ENCODE measurements around the gene CMBL. TPM values are rescaled to one million over a fixed set of nuclear protein-coding genes. Genes with fewer than 3 reads are reported as not detected.

The CMBL gene
- total RNA-seq, 2 experiments from 2014 or later = 2.2 to 3.2 TPM

DNA sequence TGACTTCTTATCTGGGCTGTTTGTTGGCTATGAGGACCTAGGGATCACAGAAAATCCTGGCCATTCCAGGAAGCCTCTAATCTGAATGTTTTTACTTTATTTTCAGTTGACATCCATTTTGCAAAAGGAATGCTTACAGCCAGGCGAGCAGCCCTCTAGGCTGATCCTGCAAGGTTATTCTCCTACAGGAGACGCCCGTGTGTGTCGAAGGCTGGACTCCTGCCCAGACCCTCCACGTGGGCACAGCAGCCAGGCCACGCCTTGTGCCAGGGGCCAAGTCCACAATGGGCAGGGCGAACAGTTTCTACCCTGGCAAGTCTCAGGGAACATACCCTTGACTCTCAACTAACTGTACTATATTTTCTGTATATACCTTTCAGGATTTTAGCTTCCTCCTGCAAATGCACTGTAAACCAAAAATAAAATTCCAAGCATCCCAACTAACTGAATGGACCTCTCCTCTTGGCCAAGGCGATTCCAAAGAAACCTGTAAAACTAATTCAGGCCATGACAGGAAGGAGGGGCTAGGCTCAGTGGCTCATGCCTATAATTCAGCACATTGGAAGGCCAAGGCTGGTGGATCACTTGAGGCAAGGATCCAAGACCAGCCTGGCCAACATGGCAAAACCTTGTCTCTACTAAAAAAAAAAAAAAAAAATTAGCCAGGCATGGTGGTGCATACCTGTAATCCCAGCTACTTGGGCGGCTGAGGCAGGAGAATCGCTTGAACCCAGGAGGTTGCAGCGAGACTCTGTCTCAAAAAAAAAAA lies 5.7 kb downstream of the CMBL start:
- Mint-ChIP-seq H3K4me1 (ENCODE audit: low read depth) (peaks cover 2% of the 10 kb centered on the region), H3K36me3 (ENCODE audit: low read depth) (no peaks in the 10 kb centered on the region), H3K4me3 (no peak overlapping the region)

DNA sequence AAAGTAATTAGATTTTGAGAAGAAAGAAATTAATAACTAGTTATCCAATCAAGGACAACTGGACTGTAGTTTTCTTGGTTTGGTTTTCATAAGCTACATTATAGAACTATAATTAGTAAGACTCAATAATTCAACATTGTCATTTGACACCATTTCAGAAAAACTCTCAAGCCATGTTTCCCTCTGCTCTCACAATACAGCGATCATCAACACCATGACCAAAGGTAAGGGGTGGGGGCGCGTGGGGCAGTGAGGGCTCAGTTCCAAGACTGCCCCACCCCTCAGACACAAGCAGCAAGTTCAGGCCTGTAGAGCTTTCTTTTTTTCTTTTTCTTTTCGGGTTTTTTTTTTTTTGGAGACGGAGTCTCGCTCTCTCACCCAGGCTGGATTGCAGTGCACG lies 6.4 kb downstream of the CMBL start:
- DNase-seq = no peak
- intact Hi-C loops (cut with micrococcal nuclease) = no loop called here
- no peak overlapping the region for H3K27ac Mint-ChIP-seq
- H3K4me3 Mint-ChIP-seq = no peak overlapping the region
- H3K27me3 Mint-ChIP-seq (ENCODE audit: low read depth) = no peaks in the 10 kb centered on the region
- H3K9me3 Mint-ChIP-seq = no peaks in the 10 kb centered on the region
- CTCF ChIA-PET = interaction anchor here (0.6 kb wide), 1 partner anchor 773 kb away, joined by 4 read pairs; no protein-coding TSS in a partner anchor
- no peaks in the 10 kb centered on the region for H3K36me3 Mint-ChIP-seq (ENCODE audit: low read depth)
- no peaks in the 10 kb centered on the region for H3K4me1 Mint-ChIP-seq (ENCODE audit: low read depth)

More for the DNA sequence above, 5.7 kb downstream of the CMBL start:
- intact Hi-C loops (cut with micrococcal nuclease) = no loop called here
- Mint-ChIP-seq H3K27ac (no peak overlapping the region), H3K9me3 (no peaks in the 10 kb centered on the region), H3K27me3 (ENCODE audit: low read depth) (peaks cover 5% of the 10 kb centered on the region)
- DNase-seq = no peak
- CTCF ChIA-PET = interaction anchor here (0.6 kb wide), 1 partner anchor 772 kb away, joined by 4 read pairs; no protein-coding TSS in a partner anchor

DNA sequence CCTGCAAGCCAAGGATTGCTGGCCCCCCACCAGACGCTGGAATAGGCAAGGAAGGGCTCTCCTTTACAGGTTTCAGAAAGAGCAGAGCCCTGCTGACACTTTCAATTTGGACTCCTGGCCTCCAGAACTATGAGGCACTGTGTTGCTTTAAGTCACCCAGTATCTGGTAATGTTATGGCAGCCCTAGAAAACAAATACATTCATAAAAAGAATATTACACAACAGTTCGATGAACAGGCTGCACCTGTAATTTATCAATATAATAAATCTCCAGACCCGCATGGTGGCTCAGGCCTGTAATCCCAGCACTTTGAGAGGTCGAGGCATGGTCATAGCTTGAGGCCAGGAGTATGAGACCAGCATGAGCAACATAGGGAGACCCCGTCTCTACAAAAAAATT lies 7.5 kb downstream of the CMBL start:
- Mint-ChIP-seq H3K27ac (no peak overlapping the region), H3K27me3 (ENCODE audit: low read depth) (no peaks in the 10 kb centered on the region), H3K9me3 (no peaks in the 10 kb centered on the region), H3K36me3 (ENCODE audit: low read depth) (no peaks in the 10 kb centered on the region), H3K4me3 (no peak overlapping the region), H3K4me1 (ENCODE audit: low read depth) (no peaks in the 10 kb centered on the region)
- CTCF ChIA-PET = no interaction called here
- no peak for DNase-seq
- intact Hi-C loops (cut with micrococcal nuclease) = no loop called here

GRCh38 chr5:10297646-10298204 lies 10.0 kb downstream of the CMBL start:
- no peaks in the 10 kb centered on the region for H3K36me3 Mint-ChIP-seq (ENCODE audit: low read depth)
- no peak overlapping the region for H3K27ac Mint-ChIP-seq
- CTCF ChIA-PET = no interaction called here
- intact Hi-C loops (cut with micrococcal nuclease) = no loop called here
- H3K4me3 Mint-ChIP-seq = no peak overlapping the region
- H3K9me3 Mint-ChIP-seq = no peaks in the 10 kb centered on the region
- peaks cover 3% of the 10 kb centered on the region for H3K27me3 Mint-ChIP-seq (ENCODE audit: low read depth)
- no peaks in the 10 kb centered on the region for H3K4me1 Mint-ChIP-seq (ENCODE audit: low read depth)
- DNase-seq = no peak

DNA sequence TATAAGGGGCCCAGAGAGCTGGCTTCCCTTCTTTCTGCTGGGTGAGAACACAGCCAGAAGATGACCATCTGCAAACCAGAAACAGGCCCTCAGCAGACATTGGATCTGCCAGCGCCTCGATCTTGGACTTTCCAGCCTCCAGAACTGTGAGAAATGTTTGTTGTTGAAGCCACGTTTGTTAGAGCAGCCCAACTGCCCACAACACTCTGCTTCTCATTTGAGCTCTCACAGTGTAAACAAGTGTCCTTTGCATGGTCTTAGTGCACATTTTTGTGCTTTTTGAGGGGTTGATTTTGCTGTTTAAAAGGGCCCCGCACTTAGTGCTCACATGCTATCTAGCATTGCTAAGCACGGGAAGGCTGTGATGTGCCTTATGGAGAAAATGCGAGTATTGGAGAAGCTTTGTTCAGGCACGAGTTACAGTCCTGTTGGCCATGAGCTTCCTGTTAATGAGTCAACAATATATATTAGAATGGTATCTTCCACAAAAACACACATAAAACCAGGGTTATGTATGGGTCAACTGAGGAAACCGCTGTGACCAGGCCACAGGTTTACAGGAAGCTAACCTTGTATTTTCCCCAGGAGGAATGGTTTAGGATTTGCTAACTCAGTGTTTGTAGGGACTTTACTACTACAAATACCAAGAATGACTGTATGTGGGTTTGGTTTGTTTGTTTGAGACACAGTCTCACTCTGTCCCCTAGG lies 11.9 kb downstream of the CMBL start:
- intact Hi-C loops (cut with micrococcal nuclease) = no loop called here
- Mint-ChIP-seq H3K27me3 (ENCODE audit: low read depth) (peaks cover 3% of the 10 kb centered on the region), H3K4me1 (ENCODE audit: low read depth) (no peaks in the 10 kb centered on the region), H3K27ac (no peak overlapping the region), H3K4me3 (no peak overlapping the region), H3K9me3 (no peaks in the 10 kb centered on the region), H3K36me3 (ENCODE audit: low read depth) (no peaks in the 10 kb centered on the region)
- CTCF ChIA-PET = no interaction called here
- DNase-seq = no peak

GRCh38 chr5:10293907-10294662 lies 13.6 kb downstream of the CMBL start:
- CTCF ChIA-PET = interaction anchor here (1.0 kb wide), 1 partner anchor 10 kb away, joined by 4 read pairs; no protein-coding TSS in a partner anchor
- no peak for DNase-seq
- H3K36me3 Mint-ChIP-seq (ENCODE audit: low read depth) = no peaks in the 10 kb centered on the region

DNA sequence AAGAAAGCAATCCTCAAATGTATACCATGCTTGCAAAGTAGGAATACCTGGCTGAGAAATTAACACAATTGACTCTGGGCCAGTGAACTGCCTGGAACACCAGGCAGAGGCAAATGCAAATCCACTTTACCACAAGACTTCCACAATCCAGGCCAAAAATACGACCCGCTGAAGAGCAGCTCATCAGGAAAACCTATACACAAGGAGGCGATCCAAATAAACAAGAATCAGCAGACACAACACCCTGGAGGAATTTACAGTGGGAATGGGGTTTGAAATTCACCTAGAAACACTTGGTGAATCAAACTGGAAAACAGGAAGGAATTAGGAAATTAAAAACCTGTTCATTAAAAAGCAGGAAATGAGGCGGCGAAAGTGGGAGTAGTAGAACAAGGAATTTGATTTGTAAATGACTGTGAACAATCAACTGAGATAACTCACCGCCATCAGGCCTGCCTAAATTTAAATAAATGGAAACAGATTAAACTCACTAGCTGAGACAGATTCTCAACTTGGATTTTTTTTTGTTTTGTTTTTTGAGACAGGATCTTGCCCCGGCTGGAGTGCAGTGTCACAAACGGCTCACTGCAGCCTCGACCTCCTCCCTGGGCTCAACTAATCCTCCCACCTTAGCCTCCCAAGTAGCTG lies 15.9 kb downstream of the CMBL start:
- Mint-ChIP-seq H3K4me1 (ENCODE audit: low read depth) (peaks cover 4% of the 10 kb centered on the region), H3K27ac (no peak overlapping the region), H3K36me3 (ENCODE audit: low read depth) (no peaks in the 10 kb centered on the region), H3K9me3 (no peaks in the 10 kb centered on the region), H3K27me3 (ENCODE audit: low read depth) (peaks cover 3% of the 10 kb centered on the region), H3K4me3 (no peak overlapping the region)
- intact Hi-C loops (cut with micrococcal nuclease) = no loop called here
- DNase-seq = no peak
- CTCF ChIA-PET = interaction anchor here (1.8 kb wide), 1 partner anchor 8 kb away, joined by 7 read pairs; no protein-coding TSS in a partner anchor

More at GRCh38 chr5:10293907-10294662, 13.6 kb downstream of the CMBL start:
- Mint-ChIP-seq H3K4me3 (no peak overlapping the region), H3K9me3 (no peaks in the 10 kb centered on the region), H3K4me1 (ENCODE audit: low read depth) (no peaks in the 10 kb centered on the region), H3K27me3 (ENCODE audit: low read depth) (peaks cover 3% of the 10 kb centered on the region), H3K27ac (no peak overlapping the region)
- intact Hi-C loops (cut with micrococcal nuclease) = no loop called here

DNA sequence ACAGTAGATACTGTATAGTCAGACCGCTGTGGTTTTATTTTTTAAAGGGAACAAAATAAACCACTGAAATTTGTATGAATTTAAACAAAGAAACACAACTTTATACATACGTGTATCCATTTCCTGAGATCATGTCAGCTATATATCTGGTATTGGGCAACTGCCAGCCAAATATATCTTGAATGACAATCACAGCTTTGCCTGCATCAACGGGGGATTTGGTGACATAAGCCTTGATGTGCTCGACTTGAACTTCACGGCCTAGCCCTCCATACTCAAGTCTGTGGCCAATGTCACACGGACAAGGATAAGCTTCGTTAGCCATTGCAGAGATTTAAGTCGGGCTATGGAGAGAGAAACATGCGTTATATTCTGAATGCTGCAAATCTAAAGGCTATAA lies 17.3 kb downstream of the CMBL start:
- no peaks in the 10 kb centered on the region for H3K36me3 Mint-ChIP-seq (ENCODE audit: low read depth)
- H3K4me1 Mint-ChIP-seq (ENCODE audit: low read depth) = peaks cover 4% of the 10 kb centered on the region
- no peak overlapping the region for H3K27ac Mint-ChIP-seq
- H3K27me3 Mint-ChIP-seq (ENCODE audit: low read depth) = peaks cover 5% of the 10 kb centered on the region
- H3K9me3 Mint-ChIP-seq = no peaks in the 10 kb centered on the region
- no peak overlapping the region for H3K4me3 Mint-ChIP-seq
- CTCF ChIA-PET = no interaction called here
- intact Hi-C loops (cut with micrococcal nuclease) = no loop called here
- no peak for DNase-seq

DNA sequence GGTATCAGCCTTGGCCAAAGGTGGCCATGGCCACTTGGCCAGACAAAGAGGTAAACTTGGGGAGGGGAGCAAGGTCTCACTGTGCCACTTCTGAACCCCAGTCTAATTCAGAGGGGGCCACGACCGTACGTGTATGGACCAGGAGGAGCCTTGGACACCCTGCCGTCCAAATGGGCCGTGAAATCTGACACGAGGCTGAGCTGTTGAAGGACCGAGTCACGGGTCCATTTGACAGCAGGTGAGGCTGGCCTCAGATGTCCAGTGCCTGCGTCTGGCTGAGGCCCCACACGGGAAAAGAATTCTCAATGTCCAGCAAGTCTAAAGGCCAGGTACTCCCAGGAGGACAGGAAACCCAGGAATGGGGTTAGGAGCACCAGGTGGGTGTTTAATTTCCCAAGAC lies 17.7 kb downstream of the CMBL start:
- intact Hi-C loops (cut with micrococcal nuclease) = no loop called here
- Mint-ChIP-seq H3K27ac (no peak overlapping the region), H3K4me3 (no peak overlapping the region), H3K27me3 (ENCODE audit: low read depth) (peaks cover 5% of the 10 kb centered on the region), H3K4me1 (ENCODE audit: low read depth) (peaks cover 4% of the 10 kb centered on the region), H3K36me3 (ENCODE audit: low read depth) (no peaks in the 10 kb centered on the region), H3K9me3 (no peaks in the 10 kb centered on the region)
- CTCF ChIA-PET = interaction anchor here (0.7 kb wide), 1 partner anchor 337 kb away, joined by 3 read pairs; no protein-coding TSS in a partner anchor
- no peak for DNase-seq

GRCh38 chr5:10289353-10289752 lies 18.3 kb downstream of the CMBL start:
- no peaks in the 10 kb centered on the region for H3K9me3 Mint-ChIP-seq
- CTCF ChIA-PET = interaction anchor here (0.7 kb wide), 1 partner anchor 338 kb away, joined by 3 read pairs; no protein-coding TSS in a partner anchor
- H3K4me3 Mint-ChIP-seq = no peak overlapping the region
- peaks cover 5% of the 10 kb centered on the region for H3K27me3 Mint-ChIP-seq (ENCODE audit: low read depth)
- intact Hi-C loops (cut with micrococcal nuclease) = no loop called here
- H3K27ac Mint-ChIP-seq = no peak overlapping the region
- H3K4me1 Mint-ChIP-seq (ENCODE audit: low read depth) = peaks cover 4% of the 10 kb centered on the region
- DNase-seq = no peak
- H3K36me3 Mint-ChIP-seq (ENCODE audit: low read depth) = no peaks in the 10 kb centered on the region

DNA sequence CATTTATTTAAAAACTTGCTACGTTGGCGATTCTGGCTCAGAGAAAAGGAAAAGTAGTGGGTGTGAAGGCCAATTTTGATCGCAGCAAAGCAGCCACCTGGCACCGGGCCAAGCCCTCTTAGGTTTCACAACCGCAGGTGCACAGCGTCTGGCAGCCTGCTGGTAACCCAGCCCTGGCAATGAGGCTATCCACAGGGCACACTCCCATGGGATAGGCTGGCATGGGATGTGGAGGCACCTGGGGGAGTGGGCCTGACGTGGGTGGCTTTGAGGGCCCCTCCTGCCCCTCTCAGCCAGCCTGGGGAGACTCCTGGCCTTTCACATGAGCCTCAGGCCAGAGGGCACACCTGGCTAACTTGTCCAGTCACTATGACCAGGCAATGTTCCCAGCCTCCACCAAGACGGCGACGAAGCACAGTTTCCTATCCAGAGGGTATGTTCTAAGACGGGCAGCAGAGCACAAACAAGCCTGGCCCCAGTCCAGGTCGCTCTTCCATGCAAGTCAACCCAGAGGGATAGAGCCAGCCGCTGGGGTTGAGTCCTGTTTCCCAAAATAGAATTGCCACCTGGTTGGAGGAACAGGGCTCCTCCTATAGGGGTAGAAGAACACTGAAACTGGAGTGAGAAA lies 19.0 kb downstream of the CMBL start:
- DNase-seq = peak; percentile 15
- peaks cover 6% of the 10 kb centered on the region for H3K4me1 Mint-ChIP-seq (ENCODE audit: low read depth)
- no peak overlapping the region for H3K4me3 Mint-ChIP-seq
- CTCF ChIA-PET = no interaction called here
- H3K36me3 Mint-ChIP-seq (ENCODE audit: low read depth) = no peaks in the 10 kb centered on the region
- H3K9me3 Mint-ChIP-seq = no peaks in the 10 kb centered on the region
- intact Hi-C loops (cut with micrococcal nuclease) = no loop called here
- peaks cover 2% of the 10 kb centered on the region for H3K27me3 Mint-ChIP-seq (ENCODE audit: low read depth)
- no peak overlapping the region for H3K27ac Mint-ChIP-seq

Data from activated naive CD4-positive, alpha-beta T cell treated with anti-CD3 and anti-CD28 coated beads for 36 hours (primary cell).